Right lung (tissue), 5 donors: ENCODE results near the gene INHBC. TPM values are rescaled to one million over a fixed set of nuclear protein-coding genes. Genes with fewer than 3 reads are reported as not detected.
"Not testable (repeated sequence)": the region's sequence is repeated elsewhere in the genome, so short reads cannot be mapped to it uniquely, and the experiment has no call there.

Experiments used
- DNase-seq, 2 donors: peaks; one replicate each; pipeline ENCODE4 v3.0.0-alpha.2; 2013
- polyA plus RNA-seq, 5 donors: library from polyadenylated mRNA; unstranded; fragments of 120-200 nt; gene quantifications; one replicate each; pipeline versions ENCODE4 v1.2.1 to v1.2.3, GENCODE V29; 2013; ENCODE audit warnings: inconsistent platforms in 1 of 5, low replicate concordance in 1 of 5; ENCODE audit not compliant: insufficient read length in 5 of 5, insufficient read depth in 1 of 5

Gene INHBC
- polyA plus RNA-seq, 5 donors = 0.09 to 0.29 (median 0.21) TPM

- DNase-seq = no peak
These were observed 5.6 kb upstream of the INHBC start for GRCh38 chr12:57428965-57429364.

GRCh38 chr12:57429473-57430111, 5.0 kb upstream of the INHBC start:
- DNase-seq = no peak

GRCh38 chr12:57430112-57430930, 4.3 kb upstream of the INHBC start:
- DNase-seq = peak; percentile 33 to 43

DNA sequence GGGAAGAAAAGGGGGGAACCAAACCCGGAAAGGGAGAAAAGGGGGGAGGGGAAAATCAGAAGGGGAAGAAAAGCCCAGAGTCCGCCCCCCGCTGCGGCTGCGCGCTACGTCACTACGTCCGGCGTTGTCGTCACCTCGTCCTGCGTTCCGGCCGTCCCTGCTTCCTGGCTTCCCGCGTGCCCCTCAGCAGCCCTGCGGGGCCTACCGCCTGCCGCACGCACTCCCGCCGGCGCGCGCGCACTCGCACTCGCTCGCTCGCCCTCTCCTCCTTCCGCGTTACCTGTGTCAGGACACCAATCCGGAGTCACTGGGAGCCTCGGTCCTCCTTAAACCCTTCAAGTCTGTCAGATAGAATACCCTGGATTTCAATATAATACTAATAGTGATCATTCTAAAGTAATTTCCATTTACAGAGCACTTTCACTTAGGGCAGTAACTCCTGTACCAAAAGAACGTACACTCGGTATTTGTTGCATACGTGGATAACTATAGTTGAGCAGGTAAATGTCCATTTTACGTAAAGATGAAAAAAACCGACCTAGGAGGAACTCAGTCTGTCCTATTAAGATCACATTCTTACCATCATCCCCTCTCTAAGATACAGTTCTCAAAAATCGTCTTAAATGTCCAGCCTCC, 3.5 kb upstream of the INHBC start, which contains the start of gene R3HDM2:
Gene R3HDM2 (minus strand): TSS at position 113 of the 636 bp plus-strand sequence. CDS start 120,615 bp downstream, outside the sequence.
- peak; percentile 95 to 96 for DNase-seq

DNA sequence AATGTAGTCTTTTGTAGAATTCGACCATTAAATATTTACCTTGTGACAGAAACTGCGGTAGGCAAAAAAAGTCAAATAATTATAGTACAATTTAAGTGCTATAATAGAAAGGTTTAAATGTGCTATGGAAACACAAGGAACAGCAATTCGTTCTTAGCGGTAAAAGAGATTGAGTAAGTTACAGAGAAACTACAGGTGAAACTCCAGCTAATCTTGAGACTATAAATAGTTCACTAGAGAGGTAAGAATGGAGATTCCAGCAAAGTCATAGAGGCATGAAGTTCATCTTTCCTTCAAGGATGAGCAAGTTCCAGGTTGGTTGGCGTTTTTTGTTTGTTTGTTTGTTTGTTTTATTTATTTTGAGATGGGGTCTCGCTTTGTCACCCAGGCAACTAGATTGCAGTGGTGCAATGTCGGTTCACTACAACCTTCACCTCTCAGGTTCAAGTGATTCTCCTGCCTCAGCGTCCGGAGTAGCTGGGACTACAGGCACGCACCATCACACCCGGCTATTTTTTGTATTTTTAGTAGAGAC, 2.9 kb upstream of the INHBC start:
- DNase-seq = no peak

DNA sequence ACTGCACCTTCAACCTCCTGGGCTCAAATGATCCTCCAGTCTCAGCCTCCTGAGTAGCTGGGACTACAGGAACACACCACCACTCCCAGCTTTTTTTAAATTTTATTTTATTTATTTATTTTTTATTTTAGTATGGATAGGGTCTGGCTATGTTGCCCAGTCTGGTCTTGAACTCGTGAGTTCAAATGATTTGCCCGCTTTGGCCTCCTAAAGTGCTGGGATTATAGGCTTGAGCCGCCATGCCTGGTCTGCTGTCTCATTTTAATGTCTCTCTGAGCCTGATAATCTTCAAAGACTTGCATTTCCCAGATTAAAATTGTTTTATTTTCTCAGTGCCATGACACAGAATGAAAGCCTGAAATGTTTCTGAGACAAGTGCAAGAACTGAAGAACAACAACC, 1.2 kb upstream of the INHBC start:
- DNase-seq = no peak

GRCh38 chr12:57435293-57435692, 709 bp downstream of the INHBC start:
- DNase-seq = no peak

- DNase-seq = no peak
These were observed 3.8 kb downstream of the INHBC start for GRCh38 chr12:57438400-57438799.

DNA sequence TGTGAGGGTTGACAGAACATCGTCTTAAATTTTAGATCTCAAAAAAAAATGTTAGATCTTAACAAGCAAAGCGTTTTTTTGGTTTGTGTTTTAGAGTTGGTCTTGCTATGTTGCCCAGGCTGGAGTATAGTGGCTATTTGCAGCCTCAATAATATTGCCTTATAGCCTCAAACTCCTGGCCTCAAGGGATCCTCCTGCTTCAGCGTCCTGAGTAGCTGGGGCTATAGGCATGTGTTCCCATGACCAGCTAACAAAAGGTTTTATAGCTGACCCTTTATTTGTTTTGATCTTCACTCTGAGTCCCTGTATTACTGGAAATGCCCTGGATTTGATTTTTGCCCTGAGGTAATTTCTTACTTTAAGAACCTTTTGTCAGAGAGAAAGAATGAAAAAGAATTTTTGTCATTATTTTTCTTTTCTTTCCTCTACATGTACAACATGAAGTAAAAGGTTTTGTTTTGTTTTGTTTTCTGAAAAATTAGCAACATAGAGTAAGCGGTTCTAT, 5.2 kb downstream of the INHBC start:
- DNase-seq = no peak

DNA sequence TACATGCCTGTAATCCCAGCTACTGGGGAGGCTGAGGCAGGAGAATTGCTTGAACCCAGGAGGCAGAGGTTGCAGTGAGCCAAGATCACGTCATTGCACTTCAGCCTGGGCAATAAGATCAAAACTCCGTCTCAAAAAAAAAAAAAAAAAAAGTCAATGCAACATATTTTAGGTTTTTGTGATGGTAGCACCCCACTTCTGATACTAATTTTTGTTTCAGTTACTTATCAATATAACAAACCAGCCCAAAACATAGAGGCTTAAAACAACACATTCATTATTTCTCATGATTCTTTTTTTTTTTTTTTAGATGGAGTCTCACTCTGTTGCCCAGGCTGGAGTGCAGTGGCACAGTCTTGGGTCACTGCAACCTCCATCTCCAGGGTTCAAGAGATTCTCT, 6.8 kb downstream of the INHBC start:
- DNase-seq = not testable (repeated sequence)

- DNase-seq = peak in 1 of 2 donors; percentile 59
These were observed 7.4 kb downstream of the INHBC start for GRCh38 chr12:57441846-57442427.

DNA sequence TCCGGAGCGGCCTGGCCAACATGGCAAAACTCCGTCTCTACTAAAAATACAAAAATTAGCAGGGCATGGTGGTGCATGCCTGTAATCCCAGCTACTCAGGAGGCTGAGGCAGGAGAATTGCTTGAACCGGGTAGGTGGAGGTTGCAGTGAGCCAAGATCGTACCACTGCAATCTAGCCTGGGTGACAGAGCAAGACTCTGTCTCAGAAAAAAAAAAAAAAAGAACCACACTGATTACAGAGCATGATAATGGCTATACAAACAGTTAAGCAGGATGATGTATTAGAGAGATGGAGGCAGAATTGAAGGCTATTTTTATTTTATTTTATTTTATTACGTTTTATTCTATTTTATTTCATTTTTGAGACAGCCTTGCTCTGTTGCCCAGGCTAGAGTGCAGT, 9.8 kb downstream of the INHBC start:
- not testable (repeated sequence) for DNase-seq

DNA sequence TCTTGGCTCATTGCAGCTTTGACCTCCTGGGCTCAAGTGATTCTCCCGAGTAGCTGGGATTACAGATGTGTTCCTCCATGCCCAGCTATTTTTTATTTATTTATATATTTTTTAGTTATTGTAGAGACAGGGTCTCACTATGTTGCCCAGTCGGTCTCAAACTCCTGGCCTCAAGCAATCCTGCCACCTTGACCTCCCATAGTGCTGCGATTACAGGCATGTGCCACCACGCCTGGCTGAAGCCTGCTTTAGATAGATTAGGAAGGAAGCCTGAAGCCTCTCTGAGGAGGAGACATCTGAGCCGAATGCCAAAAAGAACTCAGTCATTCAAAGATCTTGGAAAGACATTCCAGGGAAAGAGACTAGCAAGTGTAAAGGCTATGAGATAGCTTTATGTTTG, 10.2 kb downstream of the INHBC start:
- DNase-seq = no peak

DNA sequence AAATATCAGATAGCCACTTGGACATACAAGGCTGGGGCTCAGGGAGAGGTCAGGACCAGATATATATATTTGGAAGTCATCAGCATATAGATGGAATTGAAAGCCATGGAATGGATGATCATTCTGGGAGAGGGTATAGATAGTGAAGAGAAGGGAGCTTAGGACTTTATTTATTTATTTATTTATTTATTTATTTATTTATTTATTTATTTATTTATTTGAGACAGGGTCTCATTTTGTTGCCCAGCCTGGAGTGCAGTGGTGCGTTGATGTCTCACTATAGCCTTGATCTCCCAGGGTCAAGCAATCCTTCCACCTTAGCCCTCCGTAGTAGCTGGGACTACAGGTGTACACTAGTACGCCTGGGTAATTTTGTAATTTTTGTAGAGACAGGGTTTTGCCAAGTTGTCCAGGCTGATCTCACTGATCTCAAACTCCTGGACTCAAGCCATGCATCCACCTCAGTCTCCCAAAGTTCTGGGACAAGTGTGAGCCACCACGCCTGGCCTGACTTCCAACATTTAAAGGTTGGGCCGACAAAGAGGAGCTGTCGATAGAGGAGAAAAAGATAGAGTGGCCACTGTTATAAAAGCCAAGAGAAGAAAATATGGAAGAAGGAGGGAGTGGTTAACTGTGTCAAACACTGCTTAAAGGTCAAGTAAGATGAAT, 11.8 kb downstream of the INHBC start:
- no peak for DNase-seq

GRCh38 chr12:57448669-57449068, 14.1 kb downstream of the INHBC start:
- no peak for DNase-seq

- DNase-seq = no peak
These were observed 14.8 kb downstream of the INHBC start for GRCh38 chr12:57449375-57449774.

DNA sequence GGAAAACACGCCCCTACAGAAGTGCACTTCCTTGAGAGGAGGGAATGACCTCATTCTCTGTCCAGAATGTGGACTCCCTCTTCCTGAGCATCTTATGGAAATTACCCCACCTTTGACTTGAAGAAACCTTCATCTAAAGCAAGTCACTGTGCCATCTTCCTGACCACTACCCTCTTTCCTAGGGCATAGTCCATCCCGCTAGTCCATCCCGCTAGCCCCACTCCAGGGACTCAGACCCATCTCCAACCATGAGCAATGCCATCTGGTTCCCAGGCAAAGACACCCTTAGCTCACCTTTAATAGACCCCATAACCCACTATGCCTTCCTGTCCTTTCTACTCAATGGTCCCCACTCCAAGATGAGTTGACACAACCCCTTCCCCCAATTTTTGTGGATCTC, 15.5 kb downstream of the INHBC start:
- DNase-seq = no peak

DNA sequence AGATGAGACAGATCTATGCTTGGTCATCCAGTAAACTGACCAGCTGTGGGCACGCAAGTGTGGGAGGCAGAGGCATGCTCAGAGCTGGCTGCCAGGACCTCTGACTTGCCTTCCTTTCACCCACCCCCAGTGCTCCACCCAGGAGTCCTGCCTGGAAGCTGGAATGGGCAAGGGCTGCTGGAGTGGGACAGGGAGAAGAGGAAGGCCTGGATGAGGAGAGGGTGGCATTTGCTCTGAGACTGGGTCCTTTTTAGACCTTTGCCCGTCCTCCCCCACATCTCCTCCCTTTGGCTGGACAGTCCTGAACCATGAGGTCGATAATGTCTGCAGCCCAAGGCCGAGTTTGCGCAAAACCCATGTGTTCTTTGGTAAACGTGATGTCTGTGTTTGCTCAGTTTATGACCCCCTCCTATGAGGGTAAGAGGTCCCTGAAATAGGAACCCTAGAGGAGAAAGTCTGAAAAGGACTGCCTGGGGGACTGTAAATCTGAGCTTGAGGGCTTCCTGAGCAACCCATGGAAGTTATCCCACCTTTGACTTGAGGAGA, 16.7 kb downstream of the INHBC start:
- no peak for DNase-seq

GRCh38 chr12:57452181-57452936, 17.8 kb downstream of the INHBC start:
- DNase-seq = no peak

GRCh38 chr12:57452937-57453509, 18.4 kb downstream of the INHBC start:
- DNase-seq = peak in 1 of 2 donors; percentile 69
